ENCODE results near the gene COPG1. TPM values are rescaled to one million over a fixed set of nuclear protein-coding genes. Genes with fewer than 3 reads are reported as not detected.
A peak's percentile ranks its signal among the peaks of the same experiment; 100 is the strongest.

COPG1 gene
- total and polyA plus RNA-seq, 9 of the 15 experiments (the other 6 are each of a cell fraction or from before 2014, with no cell fraction given) = 40.3 to 105 (median 62.4) TPM

GRCh38 chr3:129316248-129317013 is 67.0 kb downstream of the COPG1 start (continued):
- TF ChIP-seq RNF2 (IDR thresholded peaks at IDR 0.05) (peak; percentile 66; the same call in 1 of the 2 replicates), GABPB2 (CRISPR knock-in tag; conservative IDR thresholded peaks at IDR 0.05) (no peak), ELK1 (CRISPR knock-in tag; IDR thresholded peaks at IDR 0.05) (no peak), CXXC5 (CRISPR knock-in tag; IDR thresholded peaks at IDR 0.05) (peak; percentile 57), ZNF316 (IDR thresholded peaks at IDR 0.05) (peak; percentile 65), BCL6 (CRISPR knock-in tag; IDR thresholded peaks at IDR 0.05) (no peak), POLR3G (IDR thresholded peaks at IDR 0.05; ENCODE audit: extremely low read depth, insufficient read length, insufficient replicate concordance) (no peak), PTBP1 (IDR thresholded peaks at IDR 0.05; ENCODE audit: low read depth, low read length) (no peak), KDM2B (CRISPR knock-in tag; IDR thresholded peaks at IDR 0.05) (no peak), ZNF507 (tag; conservative IDR thresholded peaks at IDR 0.05) (no peak), ZNF143 (CRISPR knock-in tag; IDR thresholded peaks at IDR 0.05) (no peak), FOXP4 (CRISPR knock-in tag; IDR thresholded peaks at IDR 0.05; ENCODE audit: borderline replicate concordance) (0 out of 2 replicates have a peak, but pooled peaks have one; percentile 43), POLR2A (conservative IDR thresholded peaks at IDR 0.05) (peak; percentile 96), SMAD2 (IDR thresholded peaks at IDR 0.05; ENCODE audit: low read depth, low read length) (no peak), PML (IDR thresholded peaks at IDR 0.05; ENCODE audit: low read length) (peak; percentile 91), HNRNPLL (IDR thresholded peaks at IDR 0.05; ENCODE audit: low read depth, low read length, poor library complexity, severe bottlenecking) (peak; percentile 86), CTCFL (IDR thresholded peaks at IDR 0.05; ENCODE audit: borderline replicate concordance, insufficient read depth, low read depth, low read length, poor library complexity, severe bottlenecking) (peak; percentile 70), MEF2A (IDR thresholded peaks at IDR 0.05; ENCODE audit: control insufficient read depth, low read depth, low read length) (no peak), MCM3 (IDR thresholded peaks at IDR 0.05) (no peak), PREB (CRISPR knock-in tag; IDR thresholded peaks at IDR 0.05) (no peak), PPARD (CRISPR knock-in tag; IDR thresholded peaks at IDR 0.05) (no peak), MXD1 (CRISPR knock-in tag; IDR thresholded peaks at IDR 0.05; ENCODE audit: borderline replicate concordance, poor library complexity, severe bottlenecking) (no peak), BHLHE40 (IDR thresholded peaks at IDR 0.05; ENCODE audit: low read length) (peak; percentile 50), HLTF (IDR thresholded peaks at IDR 0.05) (no peak)

Data from K562 (cell line).